Muscle layer of colon (tissue), 2 donors: ENCODE data around the gene ADCY5.
"Not testable (repeated sequence)": the region's sequence is repeated elsewhere in the genome, so short reads cannot be mapped to it uniquely, and the experiment has no call there.

Experiments used
- H3K27ac ChIP-seq: one replicate; pipeline ENCODE4 v1.7.0; 2013; ENCODE audit warnings: low read depth, mild to moderate bottlenecking, low read length, moderate library complexity
- H3K27me3 ChIP-seq, 2 donors: one replicate each; pipeline ENCODE4 v1.7.0; 2013; ENCODE audit warnings: low read length in 2 of 2, mild to moderate bottlenecking in 2 of 2; ENCODE audit not compliant: insufficient read depth in 2 of 2, control insufficient read depth in 1 of 2
- H3K36me3 ChIP-seq: one replicate; pipeline ENCODE4 v1.7.0; 2013; ENCODE audit warnings: mild to moderate bottlenecking, low read length; ENCODE audit not compliant: insufficient read depth
- H3K4me1 ChIP-seq: one replicate; pipeline ENCODE4 v1.7.0; 2013; ENCODE audit warnings: mild to moderate bottlenecking, low read length; ENCODE audit not compliant: insufficient read depth
- H3K4me3 ChIP-seq, 2 donors: one replicate each; pipeline ENCODE4 v1.7.0; 2013; ENCODE audit warnings: low read length in 2 of 2, low read depth in 1 of 2, mild to moderate bottlenecking in 1 of 2, moderate library complexity in 1 of 2
- H3K9ac ChIP-seq: one replicate; pipeline ENCODE4 v1.7.0; 2013; ENCODE audit warnings: low read length
- H3K9me3 ChIP-seq: one replicate; pipeline ENCODE4 v1.7.0; 2013; ENCODE audit warnings: mild to moderate bottlenecking, low read length
- donor health status: abdominal sarcoma.
- donor health status: Adenocarcinoma of cecum.

ADCY5 gene

GRCh38 chr3:123448536-123449101 lies at the start of gene ADCY5:
ADCY5 (minus strand) TSS chr3:123449090; CDS start chr3:123448545, 545 bp downstream.
- Histone ChIP-seq H3K36me3 (no peaks in the 10 kb centered on the region), H3K27ac (peak within 1 kb of the TSS; percentile 93), H3K9me3 (no peaks in the 10 kb centered on the region), H3K4me1 (peaks cover 19% of the 10 kb centered on the region), H3K27me3 (no peaks in the 10 kb centered on the region), H3K9ac (peak within 1 kb of the TSS; percentile 21), H3K4me3 (peak within 1 kb of the TSS; percentile 61 to 72)

- no peak overlapping the region for H3K4me3 ChIP-seq
- no peaks in the 10 kb centered on the region for H3K27me3 ChIP-seq
- no peaks in the 10 kb centered on the region for H3K36me3 ChIP-seq
- no peaks in the 10 kb centered on the region for H3K9me3 ChIP-seq
- H3K27ac ChIP-seq = no peak overlapping the region
- peaks cover 19% of the 10 kb centered on the region for H3K4me1 ChIP-seq
- no peak overlapping the region for H3K9ac ChIP-seq
Measured at GRCh38 chr3:123493912-123494311, 45.0 kb upstream of the ADCY5 start.

GRCh38 chr3:123491966-123492587 lies 43.2 kb upstream of the ADCY5 start:
- Histone ChIP-seq H3K9ac (no peak overlapping the region), H3K4me1 (peaks cover 11% of the 10 kb centered on the region), H3K27ac (no peak overlapping the region), H3K36me3 (no peaks in the 10 kb centered on the region), H3K4me3 (no peak overlapping the region), H3K27me3 (no peaks in the 10 kb centered on the region), H3K9me3 (no peaks in the 10 kb centered on the region)

GRCh38 chr3:123489400-123490004 lies 40.6 kb upstream of the ADCY5 start:
- Histone ChIP-seq H3K4me3 (peak overlapping the region in 1 of 2 donors; percentile 8), H3K27ac (no peak overlapping the region), H3K4me1 (peaks cover 11% of the 10 kb centered on the region), H3K36me3 (no peaks in the 10 kb centered on the region), H3K27me3 (no peaks in the 10 kb centered on the region), H3K9ac (no peak overlapping the region), H3K9me3 (no peaks in the 10 kb centered on the region)

- peak overlapping the region in 1 of 2 donors; percentile 8 for H3K4me3 ChIP-seq
- no peak overlapping the region for H3K9ac ChIP-seq
- peaks cover 11% of the 10 kb centered on the region for H3K4me1 ChIP-seq
- H3K27ac ChIP-seq = no peak overlapping the region
- H3K9me3 ChIP-seq = no peaks in the 10 kb centered on the region
- H3K27me3 ChIP-seq = no peaks in the 10 kb centered on the region
- no peaks in the 10 kb centered on the region for H3K36me3 ChIP-seq
Measured at GRCh38 chr3:123488645-123489347, 39.9 kb upstream of the ADCY5 start.

GRCh38 chr3:123487063-123487462 lies 38.2 kb upstream of the ADCY5 start:
- H3K9me3 ChIP-seq, H3K9ac ChIP-seq, H3K36me3 ChIP-seq, H3K27me3 ChIP-seq, H3K4me3 ChIP-seq, H3K27ac ChIP-seq: not testable (repeated sequence)
- H3K4me1 ChIP-seq = peaks cover 11% of the 10 kb centered on the region

GRCh38 chr3:123486460-123486859 lies 37.6 kb upstream of the ADCY5 start:
- H3K9ac ChIP-seq = no peak overlapping the region
- H3K4me1 ChIP-seq = peaks cover 11% of the 10 kb centered on the region
- no peaks in the 10 kb centered on the region for H3K36me3 ChIP-seq
- no peak overlapping the region for H3K27ac ChIP-seq
- H3K4me3 ChIP-seq = no peak overlapping the region
- H3K27me3 ChIP-seq = no peaks in the 10 kb centered on the region
- H3K9me3 ChIP-seq = no peaks in the 10 kb centered on the region

- Histone ChIP-seq H3K4me1 (peaks cover 11% of the 10 kb centered on the region), H3K27me3 (no peaks in the 10 kb centered on the region), H3K27ac (no peak overlapping the region), H3K36me3 (no peaks in the 10 kb centered on the region), H3K4me3 (no peak overlapping the region), H3K9me3 (no peaks in the 10 kb centered on the region), H3K9ac (no peak overlapping the region)
Measured at GRCh38 chr3:123485551-123485950, 36.7 kb upstream of the ADCY5 start.

GRCh38 chr3:123483146-123483545 lies 34.3 kb upstream of the ADCY5 start:
- no peaks in the 10 kb centered on the region for H3K27me3 ChIP-seq
- H3K9me3 ChIP-seq = no peaks in the 10 kb centered on the region
- no peak overlapping the region for H3K4me3 ChIP-seq
- H3K27ac ChIP-seq = no peak overlapping the region
- H3K36me3 ChIP-seq = no peaks in the 10 kb centered on the region
- H3K4me1 ChIP-seq = no peaks in the 10 kb centered on the region
- H3K9ac ChIP-seq = no peak overlapping the region

GRCh38 chr3:123481722-123482457 lies 33.0 kb upstream of the ADCY5 start:
- Histone ChIP-seq H3K9me3 (no peaks in the 10 kb centered on the region), H3K27ac (no peak overlapping the region), H3K27me3 (no peaks in the 10 kb centered on the region), H3K4me3 (no peak overlapping the region), H3K4me1 (no peaks in the 10 kb centered on the region), H3K9ac (no peak overlapping the region), H3K36me3 (no peaks in the 10 kb centered on the region)

- Histone ChIP-seq H3K27me3 (no peaks in the 10 kb centered on the region), H3K27ac (no peak overlapping the region)
Measured at GRCh38 chr3:123481071-123481470, 32.2 kb upstream of the ADCY5 start.

More at GRCh38 chr3:123481071-123481470, 32.2 kb upstream of the ADCY5 start:
- no peak overlapping the region for H3K9ac ChIP-seq
- H3K36me3 ChIP-seq = no peaks in the 10 kb centered on the region
- H3K4me1 ChIP-seq = no peaks in the 10 kb centered on the region
- no peak overlapping the region for H3K4me3 ChIP-seq
- no peaks in the 10 kb centered on the region for H3K9me3 ChIP-seq
